NB4 (cell line): ENCODE results near the gene TM9SF1.

Experiments
- CTCF ChIP-seq: IDR thresholded peaks from one replicate; pipeline ENCODE4 v1.5.1; 2012; ENCODE audit warnings: low read depth, low read length
- MAX ChIP-seq: IDR thresholded peaks from 2 replicates; pipeline ENCODE4 v1.6.1; 2011; ENCODE audit warnings: low read depth, low read length
- MYC ChIP-seq: IDR thresholded peaks from 2 replicates; pipeline ENCODE4 v1.6.1; 2011; ENCODE audit warnings: low read depth, low read length
- POLR2A ChIP-seq: IDR thresholded peaks from 2 replicates; pipeline ENCODE4 v1.6.1; 2011; ENCODE audit warnings: mild to moderate bottlenecking; ENCODE audit not compliant: insufficient read length; ENCODE audit errors: extremely low read depth

- TF ChIP-seq CTCF (no peak), MAX (no peak), POLR2A (no peak), MYC (no peak)
These were observed 12.2 kb downstream of the TM9SF1 start for GRCh38 chr14:24183014-24183481.
